ENCODE data around the gene LRCH3. TPM values are rescaled to one million over a fixed set of nuclear protein-coding genes. Genes with fewer than 3 reads are reported as not detected.

LRCH3 gene
- total and polyA plus RNA-seq, 12 donors: 7.4 to 54.9 (median 40.8) TPM

DNA sequence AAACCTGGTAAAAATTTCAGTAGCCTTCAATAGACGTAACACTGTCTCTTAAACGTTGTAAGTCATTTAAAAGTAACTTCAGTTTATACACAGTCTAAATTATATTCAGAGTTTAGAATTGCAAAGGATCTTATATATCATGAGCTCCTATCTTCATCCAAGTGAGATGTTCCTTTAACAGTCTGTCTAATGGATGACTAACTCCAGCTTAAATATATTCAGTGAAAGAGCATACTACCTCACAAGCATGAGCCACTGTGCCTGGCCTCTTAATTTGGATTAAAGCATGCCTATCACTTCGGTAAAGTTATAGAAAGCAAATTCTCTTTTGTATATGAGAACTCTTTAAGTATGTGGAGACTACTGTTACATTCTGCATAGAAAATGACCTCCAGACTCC is 34.4 kb upstream of the LRCH3 start:
- H3K4me1 ChIP-seq (replicated peaks in 1 of 2): peaks cover 0 to 23% of the 10 kb centered on the region in 2 donors
- peaks cover 0 to 19% of the 10 kb centered on the region in 2 donors for H3K36me3 ChIP-seq (replicated peaks in 1 of 2)
- TF ChIP-seq, protein P1, sequence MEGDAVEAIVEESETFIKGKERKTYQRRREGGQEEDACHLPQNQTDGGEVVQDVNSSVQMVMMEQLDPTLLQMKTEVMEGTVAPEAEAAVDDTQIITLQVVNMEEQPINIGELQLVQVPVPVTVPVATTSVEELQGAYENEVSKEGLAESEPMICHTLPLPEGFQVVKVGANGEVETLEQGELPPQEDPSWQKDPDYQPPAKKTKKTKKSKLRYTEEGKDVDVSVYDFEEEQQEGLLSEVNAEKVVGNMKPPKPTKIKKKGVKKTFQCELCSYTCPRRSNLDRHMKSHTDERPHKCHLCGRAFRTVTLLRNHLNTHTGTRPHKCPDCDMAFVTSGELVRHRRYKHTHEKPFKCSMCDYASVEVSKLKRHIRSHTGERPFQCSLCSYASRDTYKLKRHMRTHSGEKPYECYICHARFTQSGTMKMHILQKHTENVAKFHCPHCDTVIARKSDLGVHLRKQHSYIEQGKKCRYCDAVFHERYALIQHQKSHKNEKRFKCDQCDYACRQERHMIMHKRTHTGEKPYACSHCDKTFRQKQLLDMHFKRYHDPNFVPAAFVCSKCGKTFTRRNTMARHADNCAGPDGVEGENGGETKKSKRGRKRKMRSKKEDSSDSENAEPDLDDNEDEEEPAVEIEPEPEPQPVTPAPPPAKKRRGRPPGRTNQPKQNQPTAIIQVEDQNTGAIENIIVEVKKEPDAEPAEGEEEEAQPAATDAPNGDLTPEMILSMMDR (IDR thresholded peaks at IDR 0.05): no peak
- no peak for TF ChIP-seq POLR2A (IDR thresholded peaks at IDR 0.05)
- WGBS, 4 donors: 79 to 89% (median 83%) methylated on average over 3 of the region's 3 CpGs
- no peaks in the 10 kb centered on the region for H3K27me3 ChIP-seq
- no peaks in the 10 kb centered on the region for H3K9me3 ChIP-seq (replicated peaks in 1 of 3)
- intact Hi-C loops (cut with DNase I): no loop called here
- H3K4me3 ChIP-seq: no peak overlapping the region
- no peak for DNase-seq
- no peak overlapping the region for H3K27ac ChIP-seq

- TF ChIP-seq POLR2A (IDR thresholded peaks at IDR 0.05): no peak
- TF ChIP-seq, protein P1 (IDR thresholded peaks at IDR 0.05): no peak
- no peaks in the 10 kb centered on the region for H3K9me3 ChIP-seq (replicated peaks in 1 of 3)
- H3K27me3 ChIP-seq: no peaks in the 10 kb centered on the region
- intact Hi-C loops (cut with DNase I): no loop called here
- H3K4me3 ChIP-seq: no peak overlapping the region
- no peak overlapping the region for H3K27ac ChIP-seq
- 92 to 95% (median 94%) methylated on average over 4 of the region's 4 CpGs for WGBS, 4 donors
- H3K36me3 ChIP-seq (replicated peaks in 1 of 2): peaks cover 0 to 37% of the 10 kb centered on the region in 2 donors
- H3K4me1 ChIP-seq (replicated peaks in 1 of 2): peaks cover 0 to 12% of the 10 kb centered on the region in 2 donors
- DNase-seq: no peak
Measured at GRCh38 chr3:197758512-197758911, 32.5 kb upstream of the LRCH3 start.

DNA sequence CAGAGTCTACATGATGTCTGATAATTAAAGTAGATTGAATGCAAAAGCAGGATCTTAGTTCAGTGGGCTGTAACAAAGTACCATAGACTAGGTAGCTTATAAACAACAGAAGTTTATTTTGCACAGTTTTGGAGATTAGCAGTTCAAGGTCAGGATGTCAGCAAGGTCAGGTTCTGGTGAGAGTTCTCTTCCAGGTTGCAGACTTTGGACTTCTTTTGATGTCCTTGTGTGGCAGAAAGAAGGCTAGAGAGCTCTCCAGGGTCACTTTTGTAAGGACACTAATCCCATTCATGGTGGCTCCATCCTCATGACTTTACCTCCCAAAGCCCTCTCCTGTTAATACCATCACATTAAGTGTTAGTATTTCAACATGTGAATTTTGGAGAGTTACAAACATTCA is 29.3 kb upstream of the LRCH3 start:
- H3K4me3 ChIP-seq: no peak overlapping the region
- no peaks in the 10 kb centered on the region for H3K27me3 ChIP-seq
- no peak overlapping the region for H3K27ac ChIP-seq
- intact Hi-C loops (cut with DNase I): no loop called here
- peaks cover 0 to 4% of the 10 kb centered on the region in 2 donors for H3K4me1 ChIP-seq (replicated peaks in 1 of 2)
- H3K9me3 ChIP-seq (replicated peaks in 1 of 3): no peaks in the 10 kb centered on the region
- no peak for DNase-seq
- TF ChIP-seq, protein P1 (IDR thresholded peaks at IDR 0.05): no peak
- TF ChIP-seq POLR2A (IDR thresholded peaks at IDR 0.05): no peak
- H3K36me3 ChIP-seq (replicated peaks in 1 of 2): peaks cover 0 to 51% of the 10 kb centered on the region in 2 donors

DNA sequence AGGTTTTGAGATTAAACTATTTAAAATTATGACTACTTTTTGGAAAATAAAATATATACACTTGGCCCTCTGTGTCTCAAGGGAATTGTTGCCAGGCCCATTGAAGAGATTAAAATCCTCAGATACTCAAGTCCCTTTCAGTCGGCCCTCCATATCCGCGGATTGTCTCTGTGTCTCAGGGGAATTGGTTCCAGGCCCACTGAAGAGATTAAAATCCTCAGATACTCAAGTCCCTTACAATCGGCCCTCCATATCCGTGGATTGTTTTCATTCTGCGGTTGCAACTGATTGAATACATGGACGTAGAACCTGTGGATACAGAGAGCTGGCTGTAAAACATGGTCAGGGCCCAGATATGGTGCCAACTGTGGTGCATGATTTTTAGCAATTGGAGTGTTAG is 15.7 kb upstream of the LRCH3 start:
- WGBS, 4 donors: 79 to 87% (median 82%) methylated on average over 7 of the region's 7 CpGs
- no peak for DNase-seq
- no peaks in the 10 kb centered on the region for H3K27me3 ChIP-seq
- H3K27ac ChIP-seq: no peak overlapping the region
- intact Hi-C loops (cut with DNase I): no loop called here
- TF ChIP-seq, protein P1 (IDR thresholded peaks at IDR 0.05): no peak
- TF ChIP-seq POLR2A (IDR thresholded peaks at IDR 0.05): no peak
- peaks cover 0 to 68% of the 10 kb centered on the region in 2 donors for H3K36me3 ChIP-seq (replicated peaks in 1 of 2)
- H3K9me3 ChIP-seq (replicated peaks in 1 of 3): no peaks in the 10 kb centered on the region
- no peak overlapping the region for H3K4me3 ChIP-seq
- no peaks in the 10 kb centered on the region for H3K4me1 ChIP-seq (replicated peaks in 1 of 2)
